ENCODE measurements around the gene MVB12A. TPM values are rescaled to one million over a fixed set of nuclear protein-coding genes. Genes with fewer than 3 reads are reported as not detected.

The MVB12A gene
- total RNA-seq, 1 donor from 2014 or later = 21.9 TPM

- H3K27me3 ChIP-seq (ENCODE audit: control insufficient read depth in 3 of 3, insufficient read depth in 3 of 3, low read length in 3 of 3) = peaks cover 7 to 42% (median 22%) of the 10 kb centered on the region in 3 donors
- peak overlapping the region; percentile 65 to 73 (median 68) for H3K4me3 ChIP-seq (ENCODE audit: low read length in 3 of 3)
These were observed 29.0 kb upstream of the MVB12A start for GRCh38 chr19:17390665-17391370.

GRCh38 chr19:17391371-17392151 is 28.3 kb upstream of the MVB12A start:
- peaks cover 11 to 23% (median 15%) of the 10 kb centered on the region in 3 donors for H3K4me1 ChIP-seq (ENCODE audit: control insufficient read depth in 3 of 3, insufficient read depth in 3 of 3, low read length in 3 of 3)
- no peaks in the 10 kb centered on the region for H3K36me3 ChIP-seq (ENCODE audit: control insufficient read depth in 3 of 3, insufficient read depth in 3 of 3, low read length in 3 of 3)
- peak overlapping the region; percentile 52 to 67 (median 65) for H3K4me3 ChIP-seq (ENCODE audit: low read length in 3 of 3)
- H3K27ac ChIP-seq (ENCODE audit: low read depth, low read length) = no peak overlapping the region
- peaks cover 7 to 42% (median 22%) of the 10 kb centered on the region in 3 donors for H3K27me3 ChIP-seq (ENCODE audit: control insufficient read depth in 3 of 3, insufficient read depth in 3 of 3, low read length in 3 of 3)
- no peaks in the 10 kb centered on the region for H3K9me3 ChIP-seq (ENCODE audit: control insufficient read depth in 3 of 3, low read length in 3 of 3)
- H3K9ac ChIP-seq (ENCODE audit: low read depth in 1 of 3, low read length in 3 of 3) = peak overlapping the region in 2 of 3 donors; percentile 23 to 27

More at GRCh38 chr19:17390665-17391370, 29.0 kb upstream of the MVB12A start:
- Histone ChIP-seq H3K4me1 (ENCODE audit: control insufficient read depth in 3 of 3, insufficient read depth in 3 of 3, low read length in 3 of 3) (peaks cover 11 to 23% (median 16%) of the 10 kb centered on the region in 3 donors), H3K27ac (ENCODE audit: low read depth, low read length) (no peak overlapping the region), H3K36me3 (ENCODE audit: control insufficient read depth in 3 of 3, insufficient read depth in 3 of 3, low read length in 3 of 3) (no peaks in the 10 kb centered on the region), H3K9me3 (ENCODE audit: control insufficient read depth in 3 of 3, low read length in 3 of 3) (no peaks in the 10 kb centered on the region), H3K9ac (ENCODE audit: low read depth in 1 of 3, low read length in 3 of 3) (peak overlapping the region in 2 of 3 donors; percentile 54 to 62)

- Histone ChIP-seq H3K36me3 (ENCODE audit: control insufficient read depth in 3 of 3, insufficient read depth in 3 of 3, low read length in 3 of 3) (no peaks in the 10 kb centered on the region), H3K9ac (ENCODE audit: low read depth in 1 of 3, low read length in 3 of 3) (no peak overlapping the region), H3K9me3 (ENCODE audit: control insufficient read depth in 3 of 3, low read length in 3 of 3) (no peaks in the 10 kb centered on the region), H3K4me1 (ENCODE audit: control insufficient read depth in 3 of 3, insufficient read depth in 3 of 3, low read length in 3 of 3) (peaks cover 11 to 23% (median 15%) of the 10 kb centered on the region in 3 donors), H3K4me3 (ENCODE audit: low read length in 3 of 3) (no peak overlapping the region), H3K27me3 (ENCODE audit: control insufficient read depth in 3 of 3, insufficient read depth in 3 of 3, low read length in 3 of 3) (peaks cover 7 to 42% (median 22%) of the 10 kb centered on the region in 3 donors), H3K27ac (ENCODE audit: low read depth, low read length) (no peak overlapping the region)
These were observed 26.8 kb upstream of the MVB12A start for GRCh38 chr19:17393002-17393401.

GRCh38 chr19:17393914-17394313 is 25.9 kb upstream of the MVB12A start, which contains the start of gene CCDC194:
CCDC194 (minus strand) TSS chr19:17394196; CDS start chr19:17394158, 38 bp downstream.
- H3K4me1 ChIP-seq (ENCODE audit: control insufficient read depth in 3 of 3, insufficient read depth in 3 of 3, low read length in 3 of 3) = peaks cover 11 to 23% (median 15%) of the 10 kb centered on the region in 3 donors
- H3K27me3 ChIP-seq (ENCODE audit: control insufficient read depth in 3 of 3, insufficient read depth in 3 of 3, low read length in 3 of 3) = peaks cover 7 to 42% (median 22%) of the 10 kb centered on the region in 3 donors
- H3K9ac ChIP-seq (ENCODE audit: low read depth in 1 of 3, low read length in 3 of 3) = no peak within 1 kb of the TSS
- H3K36me3 ChIP-seq (ENCODE audit: control insufficient read depth in 3 of 3, insufficient read depth in 3 of 3, low read length in 3 of 3) = no peaks in the 10 kb centered on the region
- no peak within 1 kb of the TSS for H3K27ac ChIP-seq (ENCODE audit: low read depth, low read length)
- H3K9me3 ChIP-seq (ENCODE audit: control insufficient read depth in 3 of 3, low read length in 3 of 3) = no peaks in the 10 kb centered on the region
- H3K4me3 ChIP-seq (ENCODE audit: low read length in 3 of 3) = no peak within 1 kb of the TSS

- Histone ChIP-seq H3K27ac (ENCODE audit: low read depth, low read length) (no peak overlapping the region), H3K4me3 (ENCODE audit: low read length in 3 of 3) (no peak overlapping the region), H3K9ac (ENCODE audit: low read depth in 1 of 3, low read length in 3 of 3) (no peak overlapping the region), H3K36me3 (ENCODE audit: control insufficient read depth in 3 of 3, insufficient read depth in 3 of 3, low read length in 3 of 3) (no peaks in the 10 kb centered on the region), H3K9me3 (ENCODE audit: control insufficient read depth in 3 of 3, low read length in 3 of 3) (no peaks in the 10 kb centered on the region), H3K4me1 (ENCODE audit: control insufficient read depth in 3 of 3, insufficient read depth in 3 of 3, low read length in 3 of 3) (peaks cover 11 to 23% (median 15%) of the 10 kb centered on the region in 3 donors), H3K27me3 (ENCODE audit: control insufficient read depth in 3 of 3, insufficient read depth in 3 of 3, low read length in 3 of 3) (peaks cover 7 to 41% (median 22%) of the 10 kb centered on the region in 3 donors)
These were observed 24.9 kb upstream of the MVB12A start for GRCh38 chr19:17394891-17395415.

- Histone ChIP-seq H3K36me3 (ENCODE audit: control insufficient read depth in 3 of 3, insufficient read depth in 3 of 3, low read length in 3 of 3) (no peaks in the 10 kb centered on the region), H3K4me1 (ENCODE audit: control insufficient read depth in 3 of 3, insufficient read depth in 3 of 3, low read length in 3 of 3) (peaks cover 0 to 9% (median 6%) of the 10 kb centered on the region in 3 donors), H3K4me3 (ENCODE audit: low read length in 3 of 3) (no peak overlapping the region), H3K9me3 (ENCODE audit: control insufficient read depth in 3 of 3, low read length in 3 of 3) (no peaks in the 10 kb centered on the region), H3K9ac (ENCODE audit: low read depth in 1 of 3, low read length in 3 of 3) (no peak overlapping the region), H3K27ac (ENCODE audit: low read depth, low read length) (no peak overlapping the region), H3K27me3 (ENCODE audit: control insufficient read depth in 3 of 3, insufficient read depth in 3 of 3, low read length in 3 of 3) (peaks cover 1 to 16% (median 9%) of the 10 kb centered on the region in 3 donors)
These were observed 20.8 kb upstream of the MVB12A start for GRCh38 chr19:17398902-17399527.

- Histone ChIP-seq H3K27ac (ENCODE audit: low read depth, low read length) (no peak overlapping the region), H3K4me1 (ENCODE audit: control insufficient read depth in 3 of 3, insufficient read depth in 3 of 3, low read length in 3 of 3) (peaks cover under 1 to 16% (median 11%) of the 10 kb centered on the region in 3 donors), H3K9me3 (ENCODE audit: control insufficient read depth in 3 of 3, low read length in 3 of 3) (no peaks in the 10 kb centered on the region), H3K9ac (ENCODE audit: low read depth in 1 of 3, low read length in 3 of 3) (no peak overlapping the region), H3K36me3 (ENCODE audit: control insufficient read depth in 3 of 3, insufficient read depth in 3 of 3, low read length in 3 of 3) (no peaks in the 10 kb centered on the region), H3K4me3 (ENCODE audit: low read length in 3 of 3) (no peak overlapping the region), H3K27me3 (ENCODE audit: control insufficient read depth in 3 of 3, insufficient read depth in 3 of 3, low read length in 3 of 3) (peaks cover 0 to 8% (median 0%) of the 10 kb centered on the region in 3 donors)
These were observed 18.2 kb upstream of the MVB12A start for GRCh38 chr19:17401628-17402027.

- Histone ChIP-seq H3K27ac (ENCODE audit: low read depth, low read length) (no peak overlapping the region), H3K36me3 (ENCODE audit: control insufficient read depth in 3 of 3, insufficient read depth in 3 of 3, low read length in 3 of 3) (no peaks in the 10 kb centered on the region), H3K9ac (ENCODE audit: low read depth in 1 of 3, low read length in 3 of 3) (no peak overlapping the region), H3K4me3 (ENCODE audit: low read length in 3 of 3) (no peak overlapping the region), H3K27me3 (ENCODE audit: control insufficient read depth in 3 of 3, insufficient read depth in 3 of 3, low read length in 3 of 3) (peaks cover 0 to 8% (median 0%) of the 10 kb centered on the region in 3 donors), H3K9me3 (ENCODE audit: control insufficient read depth in 3 of 3, low read length in 3 of 3) (no peaks in the 10 kb centered on the region), H3K4me1 (ENCODE audit: control insufficient read depth in 3 of 3, insufficient read depth in 3 of 3, low read length in 3 of 3) (peaks cover 5 to 19% (median 11%) of the 10 kb centered on the region in 3 donors)
These were observed 16.6 kb upstream of the MVB12A start for GRCh38 chr19:17402982-17403855.

- Histone ChIP-seq H3K9me3 (ENCODE audit: control insufficient read depth in 3 of 3, low read length in 3 of 3) (no peaks in the 10 kb centered on the region), H3K27me3 (ENCODE audit: control insufficient read depth in 3 of 3, insufficient read depth in 3 of 3, low read length in 3 of 3) (peaks cover 0 to 8% (median 0%) of the 10 kb centered on the region in 3 donors), H3K4me3 (ENCODE audit: low read length in 3 of 3) (peak overlapping the region in 1 of 3 donors; percentile 78), H3K27ac (ENCODE audit: low read depth, low read length) (no peak overlapping the region), H3K4me1 (ENCODE audit: control insufficient read depth in 3 of 3, insufficient read depth in 3 of 3, low read length in 3 of 3) (peaks cover 5 to 19% (median 11%) of the 10 kb centered on the region in 3 donors), H3K36me3 (ENCODE audit: control insufficient read depth in 3 of 3, insufficient read depth in 3 of 3, low read length in 3 of 3) (no peaks in the 10 kb centered on the region), H3K9ac (ENCODE audit: low read depth in 1 of 3, low read length in 3 of 3) (peak overlapping the region; percentile 25 to 64 (median 57))
These were observed 15.8 kb upstream of the MVB12A start for GRCh38 chr19:17404015-17404414.
